Vagina (tissue), 2 donors: ENCODE measurements around the gene TBC1D25. TPM values are rescaled to one million over a fixed set of nuclear protein-coding genes. Genes with fewer than 3 reads are reported as not detected.
A peak's percentile ranks its signal among the peaks of the same experiment; 100 is the strongest.

ENCODE experiments used
- DNase-seq, 2 donors: peaks; one replicate each; pipeline ENCODE4 v3.0.0-alpha.2; 2017; ENCODE audit errors: extremely low spot score in 2 of 2
- H3K27ac ChIP-seq: fragments of 200-600 bp; sonication (generic); one replicate; pipeline ENCODE4 v1.5.1; 2019
- H3K27me3 ChIP-seq: fragments of 200-600 bp; sonication (generic); one replicate; pipeline ENCODE4 v1.5.1; 2019
- H3K36me3 ChIP-seq, 2 donors: fragments of 200-600 bp; sonication (generic); one replicate each; pipeline ENCODE4 v1.5.1; 2017 to 2019
- H3K4me1 ChIP-seq: fragments of 200-600 bp; sonication (generic); one replicate; pipeline ENCODE4 v1.5.1; 2019
- H3K4me3 ChIP-seq, 2 donors: fragments of 200-600 bp; sonication (generic); 1 replicate in 1 of 2; 2 replicates in 1 of 2; pipeline ENCODE4 v1.5.1; 2016 to 2019
- H3K9me3 ChIP-seq: fragments of 200-600 bp; sonication (generic); one replicate; pipeline ENCODE4 v1.5.1; 2019
- POLR2A ChIP-seq, 2 donors: fragments of 450-650 bp; IDR thresholded peaks; one replicate each; pipeline ENCODE4 v1.6.1; 2017; ENCODE audit warnings: antibody characterized with exemption in 2 of 2, mild to moderate bottlenecking in 2 of 2, moderate library complexity in 2 of 2
- POLR2AphosphoS5 ChIP-seq, 2 donors: sonication (generic); formaldehyde crosslinking; IDR thresholded peaks; one replicate each; pipeline ENCODE4 v1.9.0; 2017; ENCODE audit warnings: antibody characterized with exemption in 2 of 2, mild to moderate bottlenecking in 2 of 2, low read depth in 1 of 2; ENCODE audit not compliant: insufficient read depth in 1 of 2
- intact Hi-C: fragments of 100-400 bp; cut with DNase I; formaldehyde crosslinking; loops from one replicate; pipeline ENCODE4 v1.15.1; 2023
- total RNA-seq: library from RNA; depleted of rRNA; stranded (reverse); fragments of >200 nt; gene quantifications from one replicate; pipeline ENCODE4 v1.2.3, GENCODE V29; 2016
- TF ChIP-seq, protein P1 (sequence below), 3 experiments: fragments of 450-650 bp in 2 of 3; fragments of 200-600 bp in 1 of 3; sonication (generic) in 1 of 3; IDR thresholded peaks; one replicate each; pipeline ENCODE4 v1.5.1; 2017 to 2019; ENCODE audit warnings: antibody characterized with exemption in 3 of 3, mild to moderate bottlenecking in 2 of 3, moderate library complexity in 2 of 3

Gene TBC1D25
- total RNA-seq, 1 donor from 2014 or later, result 13.8 TPM

DNA sequence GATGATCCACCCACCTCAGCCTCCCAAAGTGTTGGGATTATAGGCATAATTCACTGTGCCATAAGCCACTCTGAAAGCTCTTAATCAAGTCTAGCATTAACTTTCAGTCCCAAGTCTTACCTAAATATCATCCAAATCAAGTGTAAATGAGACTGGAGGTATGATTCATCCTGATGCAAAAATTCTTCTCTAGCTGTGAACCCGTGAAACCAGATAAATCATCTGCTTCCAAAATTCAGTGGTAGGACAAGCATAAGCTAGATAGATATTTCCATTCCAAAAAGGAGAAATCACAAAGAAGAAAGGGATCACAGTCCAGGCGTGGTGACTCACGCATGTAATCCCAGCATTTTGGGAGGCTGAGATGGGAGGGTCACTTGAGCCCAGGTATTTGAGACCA is 8.8 kb upstream of the TBC1D25 start:
- H3K27ac ChIP-seq, result peak overlapping the region; percentile 75
- TF ChIP-seq, protein P1, sequence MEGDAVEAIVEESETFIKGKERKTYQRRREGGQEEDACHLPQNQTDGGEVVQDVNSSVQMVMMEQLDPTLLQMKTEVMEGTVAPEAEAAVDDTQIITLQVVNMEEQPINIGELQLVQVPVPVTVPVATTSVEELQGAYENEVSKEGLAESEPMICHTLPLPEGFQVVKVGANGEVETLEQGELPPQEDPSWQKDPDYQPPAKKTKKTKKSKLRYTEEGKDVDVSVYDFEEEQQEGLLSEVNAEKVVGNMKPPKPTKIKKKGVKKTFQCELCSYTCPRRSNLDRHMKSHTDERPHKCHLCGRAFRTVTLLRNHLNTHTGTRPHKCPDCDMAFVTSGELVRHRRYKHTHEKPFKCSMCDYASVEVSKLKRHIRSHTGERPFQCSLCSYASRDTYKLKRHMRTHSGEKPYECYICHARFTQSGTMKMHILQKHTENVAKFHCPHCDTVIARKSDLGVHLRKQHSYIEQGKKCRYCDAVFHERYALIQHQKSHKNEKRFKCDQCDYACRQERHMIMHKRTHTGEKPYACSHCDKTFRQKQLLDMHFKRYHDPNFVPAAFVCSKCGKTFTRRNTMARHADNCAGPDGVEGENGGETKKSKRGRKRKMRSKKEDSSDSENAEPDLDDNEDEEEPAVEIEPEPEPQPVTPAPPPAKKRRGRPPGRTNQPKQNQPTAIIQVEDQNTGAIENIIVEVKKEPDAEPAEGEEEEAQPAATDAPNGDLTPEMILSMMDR (IDR thresholded peaks at IDR 0.05), result no peak
- TF ChIP-seq POLR2AphosphoS5 (IDR thresholded peaks at IDR 0.05; ENCODE audit: insufficient read depth in 1 of 2, low read depth in 1 of 2), result no peak
- no peak for TF ChIP-seq POLR2A (IDR thresholded peaks at IDR 0.05)

DNA sequence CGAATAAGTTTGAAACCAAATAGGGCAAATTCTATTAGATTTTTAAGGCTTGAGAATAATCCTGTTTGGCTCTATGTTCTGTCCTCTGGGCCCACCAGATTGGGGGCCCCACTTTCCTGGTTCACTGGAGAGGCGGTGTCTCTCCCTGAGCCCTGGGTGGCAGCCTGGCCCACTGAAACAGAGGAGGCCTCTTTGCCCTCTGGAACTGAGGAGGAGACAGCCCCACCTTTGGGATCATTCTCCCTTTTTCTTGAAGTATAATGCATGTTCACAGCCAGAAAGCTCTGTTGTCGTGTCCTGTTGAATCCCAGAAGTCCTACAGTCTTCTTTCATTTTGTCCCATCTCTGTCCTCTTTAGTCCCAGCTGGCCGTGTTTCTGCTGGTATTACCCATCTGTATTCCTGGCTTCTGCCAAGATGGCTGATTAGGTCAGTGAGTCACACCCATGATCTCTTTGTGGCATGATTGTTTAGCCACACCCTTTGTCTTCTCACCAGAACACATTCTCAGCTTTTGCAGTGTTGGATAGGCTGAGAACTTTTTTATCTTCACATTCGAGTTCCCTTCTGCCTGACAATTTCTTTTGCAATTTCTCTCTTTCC is 8.1 kb upstream of the TBC1D25 start:
- no peaks in the 10 kb centered on the region for H3K27me3 ChIP-seq
- TF ChIP-seq, protein P1 (IDR thresholded peaks at IDR 0.05), result no peak
- TF ChIP-seq POLR2AphosphoS5 (IDR thresholded peaks at IDR 0.05; ENCODE audit: insufficient read depth in 1 of 2, low read depth in 1 of 2), result peak in 1 of 2 donors; percentile 22

More for the DNA sequence above, 8.8 kb upstream of the TBC1D25 start:
- no peaks in the 10 kb centered on the region for H3K27me3 ChIP-seq
- H3K9me3 ChIP-seq, result no peaks in the 10 kb centered on the region
- H3K4me3 ChIP-seq, result no peak overlapping the region
- H3K36me3 ChIP-seq, result peaks cover 0 to 6% of the 10 kb centered on the region in 2 donors
- intact Hi-C loops, result no loop called here
- DNase-seq, result no peak
- no peaks in the 10 kb centered on the region for H3K4me1 ChIP-seq

DNA sequence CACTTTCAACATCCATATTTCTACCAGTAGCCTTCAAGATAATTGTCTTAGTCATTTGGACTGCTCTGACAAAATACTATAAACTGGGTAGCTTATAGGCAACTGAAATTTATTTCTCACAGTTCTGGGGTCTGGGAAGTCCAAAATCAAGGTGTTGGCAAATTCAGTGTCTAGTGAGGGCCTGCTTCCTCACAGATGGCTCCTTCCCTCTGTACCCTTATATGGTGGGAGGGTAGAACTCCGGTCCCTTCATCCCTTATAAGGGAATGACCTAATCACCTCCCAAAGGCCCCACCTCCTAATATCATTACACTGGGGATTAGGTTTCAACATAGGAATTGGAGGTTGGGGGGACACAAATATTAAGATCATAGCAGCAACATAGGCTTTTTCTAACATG is 7.4 kb upstream of the TBC1D25 start:
- DNase-seq, result no peak
- no peak for TF ChIP-seq POLR2A (IDR thresholded peaks at IDR 0.05)
- no peak for TF ChIP-seq POLR2AphosphoS5 (IDR thresholded peaks at IDR 0.05; ENCODE audit: insufficient read depth in 1 of 2, low read depth in 1 of 2)
- TF ChIP-seq, protein P1 (IDR thresholded peaks at IDR 0.05), result no peak
- Histone ChIP-seq H3K36me3 (peaks cover 0 to 4% of the 10 kb centered on the region in 2 donors), H3K4me3 (no peak overlapping the region), H3K9me3 (no peaks in the 10 kb centered on the region), H3K4me1 (no peaks in the 10 kb centered on the region), H3K27ac (peak overlapping the region; percentile 75), H3K27me3 (no peaks in the 10 kb centered on the region)
- intact Hi-C loops, result no loop called here

More for the DNA sequence above, 8.1 kb upstream of the TBC1D25 start:
- H3K4me1 ChIP-seq, result no peaks in the 10 kb centered on the region
- intact Hi-C loops, result no loop called here
- no peak overlapping the region for H3K4me3 ChIP-seq
- H3K9me3 ChIP-seq, result no peaks in the 10 kb centered on the region
- peak overlapping the region; percentile 75 for H3K27ac ChIP-seq
- peaks cover 0 to 6% of the 10 kb centered on the region in 2 donors for H3K36me3 ChIP-seq
- DNase-seq, result no peak

DNA sequence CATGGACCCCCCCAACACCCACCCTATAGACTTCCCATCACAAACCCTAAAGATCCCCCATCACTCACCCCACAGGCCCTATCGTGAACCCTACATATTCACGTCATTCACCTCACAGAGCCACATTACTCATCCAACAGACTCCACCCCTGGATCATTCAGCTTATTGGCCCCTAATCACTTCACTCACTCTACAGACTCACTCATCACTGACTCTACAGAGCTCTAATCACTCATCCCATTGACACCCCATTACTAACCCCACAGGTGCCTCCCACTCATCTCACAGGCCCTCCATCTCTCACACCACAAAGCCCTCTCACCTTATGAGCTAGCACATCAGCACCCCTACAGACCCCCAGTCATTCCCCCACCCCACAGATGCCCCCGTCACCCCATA is 6.3 kb upstream of the TBC1D25 start:
- H3K9me3 ChIP-seq, result no peaks in the 10 kb centered on the region
- no peaks in the 10 kb centered on the region for H3K36me3 ChIP-seq
- no peaks in the 10 kb centered on the region for H3K27me3 ChIP-seq
- H3K4me3 ChIP-seq, result no peak overlapping the region
- DNase-seq, result no peak
- H3K27ac ChIP-seq, result no peak overlapping the region
- TF ChIP-seq POLR2AphosphoS5 (IDR thresholded peaks at IDR 0.05; ENCODE audit: insufficient read depth in 1 of 2, low read depth in 1 of 2) (no peak), POLR2A (IDR thresholded peaks at IDR 0.05) (no peak)
- TF ChIP-seq, protein P1 (IDR thresholded peaks at IDR 0.05), result no peak
- no peaks in the 10 kb centered on the region for H3K4me1 ChIP-seq
- intact Hi-C loops, result no loop called here

DNA sequence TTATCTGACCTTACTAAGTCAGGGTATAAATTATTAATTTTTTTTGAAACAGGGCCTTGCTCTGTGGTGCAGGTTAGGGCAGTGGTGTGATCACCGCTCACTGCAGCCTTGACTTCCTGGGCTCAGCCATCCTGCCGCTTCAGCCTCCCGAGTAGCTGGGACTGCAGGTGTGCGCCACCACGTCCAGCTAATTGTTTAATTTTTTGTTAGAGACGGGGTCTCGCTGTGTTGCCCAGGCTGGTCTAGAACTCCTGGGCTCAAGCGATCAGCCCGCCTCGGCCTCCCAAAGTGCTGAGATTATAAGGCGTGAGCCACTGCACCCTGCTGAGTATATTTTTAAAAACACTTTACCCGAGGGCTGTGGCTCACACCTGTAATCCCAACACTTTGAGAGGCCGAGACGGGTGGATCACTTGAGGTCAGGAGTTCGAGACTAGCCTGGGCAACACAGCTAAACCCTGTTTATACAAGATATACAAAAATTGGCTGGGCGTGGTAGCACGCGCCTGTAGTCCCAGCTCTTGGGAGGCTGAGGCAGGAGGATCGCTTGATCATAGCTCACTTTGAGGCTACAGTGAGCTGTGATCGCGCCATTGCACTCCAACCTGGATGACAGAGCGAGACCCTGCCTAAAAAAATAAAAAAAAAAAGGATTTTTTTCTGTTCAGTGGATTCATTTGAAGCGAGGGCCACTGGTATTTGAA is 721 bp upstream of the TBC1D25 start:
- H3K9me3 ChIP-seq, result no peaks in the 10 kb centered on the region
- no peaks in the 10 kb centered on the region for H3K36me3 ChIP-seq
- no peaks in the 10 kb centered on the region for H3K27me3 ChIP-seq
- intact Hi-C loops, result no loop called here
- peak overlapping the region; percentile 93 for H3K27ac ChIP-seq
- DNase-seq, result no peak
- TF ChIP-seq POLR2AphosphoS5 (IDR thresholded peaks at IDR 0.05; ENCODE audit: insufficient read depth in 1 of 2, low read depth in 1 of 2) (no peak), POLR2A (IDR thresholded peaks at IDR 0.05) (no peak)
- TF ChIP-seq, protein P1 (IDR thresholded peaks at IDR 0.05), result no peak
- H3K4me1 ChIP-seq, result peaks cover 11% of the 10 kb centered on the region
- peak overlapping the region in 1 of 2 donors; percentile 63 for H3K4me3 ChIP-seq
